Inferior parietal cortex (tissue), 1 donor: Measurements from ENCODE around the gene ZNF317.
"Not testable (repeated sequence)": the region's sequence is repeated elsewhere in the genome, so short reads cannot be mapped to it uniquely, and the experiment has no call there.

Experiments used
- DNase-seq: peaks from one replicate; pipeline ENCODE4 v3.0.0-alpha.2; 2016; ENCODE audit errors: extremely low spot score

Gene ZNF317

GRCh38 chr19:9171393-9171991 lies 31.3 kb downstream of the ZNF317 start:
- DNase-seq, result no peak

GRCh38 chr19:9175326-9175725 lies 35.1 kb downstream of the ZNF317 start:
- no peak for DNase-seq

DNA sequence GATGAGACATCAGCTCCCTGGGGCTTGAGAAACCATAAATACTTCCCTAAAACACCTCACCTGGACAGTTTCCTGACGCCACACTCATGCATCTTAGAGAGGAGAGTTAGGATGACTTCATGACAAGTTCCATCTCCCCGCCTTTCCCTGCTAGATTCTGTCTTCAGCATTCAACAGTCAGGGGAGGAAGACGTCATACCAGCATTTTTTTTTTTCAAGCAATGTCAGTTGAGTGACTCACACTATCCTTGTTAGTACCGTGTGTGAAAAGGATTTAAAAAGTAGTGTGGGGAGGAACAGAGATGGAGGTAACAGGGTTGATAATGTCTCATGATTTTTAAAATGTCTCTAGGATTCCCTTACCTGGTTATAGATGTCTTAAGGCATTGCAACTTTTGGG lies 38.7 kb downstream of the ZNF317 start, which contains the start of gene OR7D2:
Gene OR7D2 (plus strand): TSS at position 79 of the 400 bp plus-strand sequence. CDS start 6,803 bp downstream, outside the sequence.
- DNase-seq, result no peak

- DNase-seq, result no peak
These were observed 42.8 kb downstream of the ZNF317 start for GRCh38 chr19:9183000-9183399.

DNA sequence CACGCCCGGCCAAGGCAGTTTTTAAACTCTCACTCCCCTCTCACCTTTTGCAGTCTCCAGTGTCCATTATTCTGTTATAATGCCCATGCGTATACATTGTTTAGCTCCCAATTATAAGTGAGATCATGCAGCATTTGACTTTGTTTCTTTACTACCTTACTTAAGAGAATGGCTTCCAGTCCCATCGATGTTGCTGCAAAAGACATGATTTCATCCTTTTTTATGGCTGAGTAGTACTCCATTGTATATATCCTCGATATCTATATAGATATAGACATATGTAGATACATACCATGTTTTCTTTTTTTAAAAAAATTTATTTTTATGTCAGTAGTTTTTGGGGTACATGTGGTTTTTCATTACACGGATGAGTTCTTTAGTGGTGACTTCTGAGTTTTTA lies 47.0 kb downstream of the ZNF317 start:
- no peak for DNase-seq

DNA sequence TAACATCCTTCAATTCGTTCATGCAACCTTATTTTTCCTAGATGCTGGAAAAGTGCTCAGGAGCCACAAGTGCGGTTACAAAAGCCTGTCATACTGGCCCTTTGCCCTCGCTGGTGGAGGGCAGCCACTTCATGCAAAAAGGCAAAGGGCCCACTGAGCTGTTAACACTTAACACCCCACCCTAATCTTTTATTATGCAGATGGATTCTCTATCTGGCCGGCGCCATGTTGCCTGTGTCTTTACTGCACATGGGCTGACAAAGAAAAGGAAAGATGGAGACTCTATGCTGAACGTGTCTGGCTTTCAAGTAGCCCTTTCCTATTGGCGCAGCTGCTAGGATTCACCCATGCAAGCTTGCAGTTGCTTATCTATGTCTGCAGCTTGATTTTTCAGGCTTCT lies 49.3 kb downstream of the ZNF317 start:
- DNase-seq, result no peak

GRCh38 chr19:9198044-9198443 lies 57.8 kb downstream of the ZNF317 start:
- not testable (repeated sequence) for DNase-seq

DNA sequence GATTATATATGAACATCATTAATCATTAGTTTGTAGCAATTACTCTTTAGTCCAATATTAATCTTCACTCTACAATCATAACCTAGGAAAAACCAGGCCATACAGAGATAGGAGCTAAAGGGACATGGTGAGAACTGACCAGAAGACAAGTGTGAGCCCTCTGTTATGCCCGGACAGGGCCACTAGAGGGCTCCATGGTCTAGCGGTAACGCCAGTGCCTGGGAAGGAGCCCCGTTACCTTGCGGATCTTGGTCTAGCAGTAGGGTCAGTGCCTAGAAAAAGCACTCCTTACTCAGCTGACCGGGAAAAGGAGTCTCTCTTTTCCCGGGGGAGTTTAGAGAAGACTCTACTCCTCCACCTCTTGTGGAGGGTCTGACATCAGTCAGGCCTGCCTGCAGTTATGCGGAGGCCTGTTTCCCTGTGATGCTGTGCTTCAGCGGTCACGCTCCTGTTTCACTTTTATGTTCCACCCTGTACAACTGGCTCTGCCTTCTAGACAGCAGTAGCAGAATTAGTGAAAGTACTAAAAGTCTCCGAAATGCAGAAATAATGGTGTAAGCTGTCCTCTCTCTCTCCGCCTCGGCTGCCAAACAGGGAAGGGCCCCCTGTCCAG lies 65.4 kb downstream of the ZNF317 start:
- DNase-seq, result peak; percentile 67
